Activated T-cell treated with anti-CD3 and anti-CD28 coated beads, Interleukin-2, amount 50 U/mL, for 4 hours (primary cell): ENCODE results near the gene HLA-DQA2. TPM values are rescaled to one million over a fixed set of nuclear protein-coding genes. Genes with fewer than 3 reads are reported as not detected.
"Not testable (repeated sequence)": the region's sequence is repeated elsewhere in the genome, so short reads cannot be mapped to it uniquely, and the experiment has no call there.

ENCODE experiments used
- ATAC-seq, 2 donors: fragments of 200-7000 bp; cut with Tn5 transposase; one replicate each; pipeline ENCODE4 v1.10.0; 2021
- DNase-seq: peaks from one replicate; pipeline ENCODE4 v3.0.0-alpha.2; 2020
- H3K27me3 Mint-ChIP-seq: one replicate; pipeline ENCODE4 v1.8.0; 2021; ENCODE audit warnings: low read depth, mixed read lengths
- H3K36me3 Mint-ChIP-seq: one replicate; pipeline ENCODE4 v1.8.0; 2022; ENCODE audit warnings: mixed read lengths; ENCODE audit not compliant: insufficient read depth
- H3K4me1 Mint-ChIP-seq: one replicate; pipeline ENCODE4 v1.8.0; 2021; ENCODE audit warnings: low read depth, mixed read lengths
- H3K4me3 Mint-ChIP-seq: one replicate; pipeline ENCODE4 v1.8.0; 2021; ENCODE audit warnings: mild to moderate bottlenecking, moderate library complexity, mixed read lengths
- H3K9me3 Mint-ChIP-seq: one replicate; pipeline ENCODE4 v1.8.0; 2021; ENCODE audit warnings: mixed read lengths
- total RNA-seq, 3 donors: library from RNA; stranded (reverse); gene quantifications; one replicate each; pipeline ENCODE4 v1.2.1, GENCODE V29; 2021

Gene HLA-DQA2
- total RNA-seq, 3 donors from 2014 or later = 0.41 to 0.50 TPM; not detected in 1

DNA sequence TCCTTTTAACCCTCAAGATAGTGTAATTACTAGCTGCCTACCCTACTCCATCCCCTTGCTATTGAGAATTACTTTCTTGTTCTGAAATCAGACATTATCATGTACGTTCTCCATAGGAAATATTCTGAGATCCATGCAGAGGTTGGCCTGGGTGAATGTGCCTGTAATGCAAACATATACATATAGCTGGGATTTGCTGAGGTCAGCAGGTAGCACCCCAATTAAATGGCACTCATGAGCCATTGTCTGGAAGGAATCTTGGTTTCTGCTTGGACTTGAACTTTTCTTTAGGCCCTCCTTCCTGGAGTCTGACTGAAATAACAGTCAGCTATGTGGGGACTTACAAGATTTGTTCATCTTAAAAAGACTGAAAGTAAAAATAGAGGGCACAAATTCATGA, 18.5 kb downstream of the HLA-DQA2 start:
- Mint-ChIP-seq H3K9me3 (no peaks in the 10 kb centered on the region), H3K36me3 (no peaks in the 10 kb centered on the region)

DNA sequence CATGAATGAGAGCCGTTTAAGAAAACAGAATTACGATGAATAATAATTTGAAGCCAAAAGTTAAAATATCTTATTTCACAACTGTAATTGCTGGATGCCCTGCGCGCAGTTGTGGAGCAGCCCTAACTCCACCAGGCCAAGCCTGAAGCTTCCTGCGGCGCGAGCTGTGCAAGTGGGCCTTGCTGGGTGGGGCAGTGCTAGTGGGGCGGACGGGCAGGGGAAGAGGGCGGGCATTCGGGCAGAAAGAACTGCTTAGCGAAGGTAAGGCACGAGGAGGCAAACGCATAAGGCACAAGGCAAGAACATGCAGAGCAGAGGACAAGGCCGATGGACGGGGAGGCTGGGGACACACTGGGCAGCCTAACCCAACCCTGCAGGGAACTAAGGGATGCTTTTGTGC, 19.9 kb downstream of the HLA-DQA2 start:
- H3K4me3 Mint-ChIP-seq = peak overlapping the region; percentile 24
- H3K9me3 Mint-ChIP-seq = no peaks in the 10 kb centered on the region
- peaks cover 13% of the 10 kb centered on the region for H3K27me3 Mint-ChIP-seq
- peaks cover 2% of the 10 kb centered on the region for H3K4me1 Mint-ChIP-seq
- ATAC-seq = no peak
- H3K36me3 Mint-ChIP-seq = no peaks in the 10 kb centered on the region
- DNase-seq = no peak

More for the DNA sequence above, 18.5 kb downstream of the HLA-DQA2 start:
- H3K4me1 Mint-ChIP-seq = peaks cover 2% of the 10 kb centered on the region
- DNase-seq = no peak
- no peak for ATAC-seq
- H3K27me3 Mint-ChIP-seq = peaks cover 21% of the 10 kb centered on the region
- H3K4me3 Mint-ChIP-seq = no peak overlapping the region

DNA sequence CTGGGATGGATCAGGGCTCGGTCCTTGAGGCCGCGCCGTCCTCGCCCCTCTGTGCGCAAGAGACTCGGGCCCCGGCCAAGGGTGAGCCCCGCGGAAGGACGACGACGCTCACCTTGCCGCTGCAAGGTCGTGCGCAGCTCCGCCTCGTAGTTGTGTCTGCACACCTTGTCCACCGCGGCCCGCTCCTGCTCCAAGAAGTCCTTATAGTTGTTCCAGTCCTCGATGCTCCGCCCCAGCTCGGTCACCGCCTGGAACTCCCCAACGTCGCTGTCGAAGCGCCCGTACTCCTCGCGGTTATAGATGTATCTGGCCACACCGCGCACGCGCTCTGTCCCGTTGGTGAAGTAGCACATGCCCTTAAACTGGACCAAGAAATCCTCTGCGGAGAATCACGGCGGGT, 20.4 kb downstream of the HLA-DQA2 start:
- ATAC-seq = no peak
- Mint-ChIP-seq H3K36me3 (no peaks in the 10 kb centered on the region), H3K27me3 (peaks cover 16% of the 10 kb centered on the region), H3K4me1 (peaks cover 2% of the 10 kb centered on the region), H3K9me3 (no peaks in the 10 kb centered on the region), H3K4me3 (no peak overlapping the region)
- no peak for DNase-seq

DNA sequence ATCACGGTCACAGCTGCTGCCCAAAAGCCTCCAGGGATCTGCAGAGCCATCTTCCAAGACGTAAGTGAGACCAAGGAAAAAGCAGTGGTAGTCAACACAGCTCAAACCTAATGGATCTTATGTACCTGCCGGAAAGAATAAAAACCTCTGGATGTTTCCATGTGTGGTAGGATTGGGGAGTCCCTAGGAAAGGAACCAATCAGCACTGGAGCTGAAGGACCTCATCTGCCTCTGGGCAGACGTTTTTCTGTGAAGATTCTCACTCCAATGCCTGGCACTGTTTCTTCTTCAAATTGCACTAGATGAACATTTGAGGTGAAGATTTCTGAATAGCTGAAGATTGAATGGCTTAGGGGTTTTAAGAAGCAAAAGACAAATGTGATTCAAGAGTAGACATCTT, 22.2 kb downstream of the HLA-DQA2 start, which contains the start of gene HLA-DQB2:
TSS of gene HLA-DQB2 (minus strand) at position 112 of the 400 bp plus-strand sequence. CDS start at position 50, 62 bp downstream.
- H3K9me3 Mint-ChIP-seq = no peaks in the 10 kb centered on the region
- no peaks in the 10 kb centered on the region for H3K36me3 Mint-ChIP-seq
- ATAC-seq = no peak
- no peak for DNase-seq
- H3K4me1 Mint-ChIP-seq = peaks cover 2% of the 10 kb centered on the region
- peaks cover 25% of the 10 kb centered on the region for H3K27me3 Mint-ChIP-seq
- H3K4me3 Mint-ChIP-seq = no peak within 1 kb of the TSS

DNA sequence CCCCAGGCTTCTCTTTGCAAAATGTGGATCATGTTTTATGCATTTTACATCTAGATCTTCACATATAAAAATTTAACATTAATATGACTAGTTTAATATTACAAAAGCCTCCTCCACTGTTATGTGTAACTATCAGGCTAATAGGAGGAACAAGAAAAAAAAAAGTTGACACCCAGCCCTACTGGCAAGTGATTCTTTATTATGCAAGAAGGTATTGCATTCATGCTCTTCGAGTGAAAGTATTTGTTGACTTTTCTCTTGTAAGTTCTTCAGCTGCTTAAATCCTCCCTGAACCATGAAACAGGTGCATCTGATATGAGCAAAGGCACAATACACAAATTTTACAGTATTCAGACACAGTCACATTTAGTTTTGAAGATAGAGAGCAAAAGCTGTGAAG, 22.9 kb downstream of the HLA-DQA2 start:
- no peak overlapping the region for H3K4me3 Mint-ChIP-seq
- H3K27me3 Mint-ChIP-seq = peaks cover 23% of the 10 kb centered on the region
- DNase-seq (no peak), ATAC-seq (no peak)
- peaks cover 2% of the 10 kb centered on the region for H3K4me1 Mint-ChIP-seq
- no peaks in the 10 kb centered on the region for H3K36me3 Mint-ChIP-seq
- H3K9me3 Mint-ChIP-seq = no peaks in the 10 kb centered on the region

DNA sequence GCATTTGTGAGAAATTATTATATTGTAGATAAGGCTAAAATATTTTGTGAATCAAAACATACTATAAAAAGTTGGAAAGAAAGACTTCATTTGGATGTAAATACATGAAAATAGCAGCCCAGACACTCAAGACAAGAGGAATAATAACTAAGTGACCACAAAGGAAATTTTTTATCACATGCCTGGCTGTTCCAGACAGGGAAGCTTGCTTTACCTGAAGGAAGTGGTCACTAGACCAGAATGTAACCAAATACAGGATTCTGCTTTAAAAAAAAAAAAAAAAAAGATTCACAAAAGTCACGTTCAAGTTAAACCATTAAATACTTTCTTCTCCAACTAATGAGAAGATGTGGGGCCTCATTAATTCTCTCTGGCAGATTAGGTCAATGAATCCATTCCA, 31.5 kb downstream of the HLA-DQA2 start:
- ATAC-seq (no peak), DNase-seq (no peak)
- no peaks in the 10 kb centered on the region for H3K36me3 Mint-ChIP-seq
- H3K4me1 Mint-ChIP-seq = no peaks in the 10 kb centered on the region
- no peaks in the 10 kb centered on the region for H3K9me3 Mint-ChIP-seq
- peaks cover 32% of the 10 kb centered on the region for H3K27me3 Mint-ChIP-seq
- H3K4me3 Mint-ChIP-seq = no peak overlapping the region

DNA sequence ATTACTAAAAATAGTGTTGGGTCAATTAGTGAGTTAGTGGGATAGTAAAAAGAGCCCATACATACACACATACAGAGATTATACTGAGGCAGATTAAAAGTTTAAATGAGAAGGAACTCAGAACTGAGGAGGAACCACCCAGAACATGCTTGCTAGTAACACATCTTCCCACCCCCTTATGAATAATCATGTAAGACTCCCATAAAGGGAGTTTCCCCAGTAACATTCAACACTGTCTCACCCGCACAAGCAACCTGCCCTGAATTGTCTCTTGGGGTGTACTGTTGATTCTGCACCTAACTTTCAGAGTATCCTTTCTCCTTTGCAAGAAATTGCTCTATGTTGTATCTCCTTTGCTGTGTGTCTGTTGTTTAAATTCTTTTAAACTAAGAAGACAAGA, 33.2 kb downstream of the HLA-DQA2 start:
- no peak overlapping the region for H3K4me3 Mint-ChIP-seq
- no peaks in the 10 kb centered on the region for H3K9me3 Mint-ChIP-seq
- DNase-seq (no peak), ATAC-seq (peak; percentile 66 to 67)
- no peaks in the 10 kb centered on the region for H3K4me1 Mint-ChIP-seq
- H3K36me3 Mint-ChIP-seq = no peaks in the 10 kb centered on the region
- H3K27me3 Mint-ChIP-seq = peaks cover 32% of the 10 kb centered on the region

DNA sequence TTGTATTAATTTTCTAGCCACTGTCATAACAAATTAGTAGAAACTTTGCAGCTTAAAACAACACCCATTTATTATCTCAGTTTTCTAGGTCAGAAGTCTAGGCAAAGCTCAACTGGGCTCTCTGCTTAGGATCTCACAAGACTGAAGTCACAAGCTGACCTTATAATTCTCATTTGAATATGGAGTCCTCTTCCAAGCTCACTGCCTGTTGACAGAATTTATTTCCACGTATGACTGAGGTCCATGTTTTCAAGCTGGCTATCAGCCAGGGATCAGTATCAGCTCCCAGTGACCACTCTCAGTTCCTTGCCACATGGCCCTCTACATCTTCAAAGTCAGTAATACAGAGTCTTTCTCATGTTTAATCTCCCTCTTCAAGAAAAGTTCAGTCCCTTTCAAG, 33.9 kb downstream of the HLA-DQA2 start:
- ATAC-seq (no peak), DNase-seq (no peak)
- Mint-ChIP-seq H3K4me1 (no peaks in the 10 kb centered on the region), H3K36me3 (no peaks in the 10 kb centered on the region), H3K27me3 (peaks cover 29% of the 10 kb centered on the region), H3K4me3 (no peak overlapping the region), H3K9me3 (no peaks in the 10 kb centered on the region)

DNA sequence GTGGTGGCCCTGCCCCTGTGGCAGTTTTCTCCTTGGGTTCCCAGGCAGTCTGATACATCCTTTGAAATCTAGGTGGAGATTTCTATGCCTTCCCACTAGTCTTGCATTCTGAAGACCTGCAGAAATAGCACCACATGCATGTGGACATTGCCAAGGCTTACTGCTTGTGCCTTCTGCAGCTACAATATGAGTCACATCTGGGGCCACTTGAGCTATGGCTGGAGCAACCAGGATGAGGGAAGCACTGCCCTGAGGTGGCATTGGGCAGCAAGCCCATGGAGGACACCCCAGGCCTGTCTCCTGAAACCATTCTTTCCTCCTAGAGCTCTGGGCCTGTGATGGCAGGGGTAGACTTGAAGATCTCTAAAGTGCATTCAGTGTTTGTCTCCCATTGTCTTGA, 37.8 kb downstream of the HLA-DQA2 start:
- DNase-seq (no peak), ATAC-seq (no peak)
- H3K9me3 Mint-ChIP-seq = peaks cover 8% of the 10 kb centered on the region
- H3K4me1 Mint-ChIP-seq = no peaks in the 10 kb centered on the region
- H3K36me3 Mint-ChIP-seq = no peaks in the 10 kb centered on the region
- H3K4me3 Mint-ChIP-seq = no peak overlapping the region
- peaks cover 16% of the 10 kb centered on the region for H3K27me3 Mint-ChIP-seq

DNA sequence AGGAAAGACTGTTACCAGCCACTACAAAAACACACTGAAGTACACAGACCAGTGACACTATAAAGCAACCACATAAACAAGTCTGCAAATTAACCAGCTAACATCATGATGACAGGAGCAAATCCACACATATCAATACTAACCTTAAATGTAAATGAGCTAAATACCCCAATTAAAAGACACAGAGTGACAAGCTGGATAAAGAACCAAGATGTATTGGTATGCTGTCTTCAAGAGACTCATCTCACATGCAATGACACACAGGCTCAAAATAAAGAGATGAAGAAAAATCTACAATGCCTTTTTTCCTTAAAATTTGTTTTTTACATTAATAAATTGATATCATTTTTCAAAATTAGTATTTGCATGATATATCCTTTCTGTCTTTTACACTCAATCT, 41.7 kb downstream of the HLA-DQA2 start:
- H3K36me3 Mint-ChIP-seq, ATAC-seq, H3K4me1 Mint-ChIP-seq, DNase-seq, H3K9me3 Mint-ChIP-seq, H3K4me3 Mint-ChIP-seq: not testable (repeated sequence)
- H3K27me3 Mint-ChIP-seq = peaks cover 36% of the 10 kb centered on the region

DNA sequence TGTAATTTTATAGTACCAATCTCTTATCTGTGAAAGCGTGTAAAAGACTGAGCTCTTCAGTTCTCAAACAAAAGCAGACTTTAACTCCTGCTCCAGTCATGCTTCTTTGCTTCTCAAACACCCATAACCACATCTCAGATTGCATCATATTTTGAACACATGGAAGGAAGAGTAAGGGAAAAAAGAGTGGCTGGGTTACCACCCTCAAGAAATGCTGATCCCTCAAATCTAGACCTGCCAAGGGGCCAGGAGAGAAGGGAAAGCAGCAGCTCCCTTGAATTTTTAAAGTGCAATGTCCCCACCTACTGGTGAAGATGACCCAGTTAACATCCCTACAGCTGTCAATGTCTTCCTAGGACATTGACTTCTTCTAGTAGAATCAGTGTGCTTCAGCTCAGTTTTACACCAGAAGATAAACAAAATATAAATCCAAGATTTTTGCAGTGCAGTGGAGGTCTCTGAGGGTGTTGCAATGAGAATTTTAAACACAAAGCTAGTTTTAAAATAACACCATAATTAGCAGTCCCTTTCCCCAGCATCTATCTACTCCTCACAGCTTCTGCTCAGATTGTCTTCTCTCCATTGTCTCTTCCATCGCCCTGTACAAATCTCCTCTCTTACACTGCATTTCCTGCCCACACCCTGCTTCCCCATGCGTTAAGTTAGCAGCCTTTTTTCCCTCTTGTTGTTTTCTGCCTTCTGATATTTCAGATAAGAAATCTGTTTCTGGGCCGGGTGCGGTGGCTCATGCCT, 44.8 kb downstream of the HLA-DQA2 start:
- peak; percentile 66 to 73 for ATAC-seq
- Mint-ChIP-seq H3K9me3 (peaks cover 8% of the 10 kb centered on the region), H3K4me1 (no peaks in the 10 kb centered on the region), H3K27me3 (peaks cover 49% of the 10 kb centered on the region), H3K36me3 (no peaks in the 10 kb centered on the region), H3K4me3 (no peak overlapping the region)
- DNase-seq = no peak

DNA sequence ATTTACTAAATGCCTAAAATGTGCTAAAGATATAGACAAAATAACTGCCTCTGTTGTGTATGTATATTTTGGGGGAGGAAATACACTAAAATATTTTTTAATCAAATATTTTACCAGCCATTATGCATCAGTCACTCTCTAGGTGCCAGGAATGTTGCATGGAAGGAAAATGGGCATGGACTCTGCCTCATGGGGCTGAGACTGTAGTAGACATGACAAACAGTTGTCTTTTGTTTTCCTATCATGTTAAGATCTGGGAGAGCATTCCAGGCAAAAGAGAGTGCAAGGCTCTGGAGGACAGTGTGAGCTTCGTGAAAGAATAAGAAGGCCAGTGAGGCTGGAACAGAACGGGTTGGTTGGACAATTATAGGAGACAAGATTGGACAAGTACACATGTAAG, 49.1 kb downstream of the HLA-DQA2 start:
- H3K27me3 Mint-ChIP-seq = peaks cover 62% of the 10 kb centered on the region
- peaks cover 11% of the 10 kb centered on the region for H3K4me1 Mint-ChIP-seq
- DNase-seq = no peak
- no peak for ATAC-seq
- no peak overlapping the region for H3K4me3 Mint-ChIP-seq
- no peaks in the 10 kb centered on the region for H3K36me3 Mint-ChIP-seq
- H3K9me3 Mint-ChIP-seq = no peaks in the 10 kb centered on the region

DNA sequence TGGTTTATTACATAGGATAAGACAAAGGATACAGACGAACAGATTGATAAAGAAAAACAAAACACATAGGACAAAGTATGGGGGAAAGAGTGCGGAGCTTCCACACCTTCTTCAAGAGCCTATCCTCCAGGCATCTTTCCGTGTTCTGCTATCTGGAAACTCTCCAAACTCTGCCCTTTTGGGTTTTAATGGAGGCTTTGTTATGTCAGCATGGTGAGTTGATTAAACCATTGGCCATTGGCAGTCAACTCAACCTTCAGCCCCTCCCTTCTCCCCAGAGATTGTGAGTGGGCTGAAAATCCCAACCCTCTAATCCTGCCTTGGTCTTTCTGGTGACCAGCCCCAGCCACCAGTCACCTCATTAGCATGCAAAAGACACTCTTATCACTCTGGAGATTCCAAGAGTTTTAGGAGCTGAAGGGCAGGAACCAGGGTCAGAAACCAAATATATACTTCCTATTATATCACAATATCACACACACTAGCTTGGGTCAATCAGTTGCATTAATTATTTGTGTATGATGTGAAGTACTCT, 51.8 kb downstream of the HLA-DQA2 start:
- DNase-seq (no peak), ATAC-seq (no peak)
- H3K9me3 Mint-ChIP-seq = no peaks in the 10 kb centered on the region
- no peaks in the 10 kb centered on the region for H3K36me3 Mint-ChIP-seq
- H3K4me3 Mint-ChIP-seq = no peak overlapping the region
- H3K4me1 Mint-ChIP-seq = peaks cover 20% of the 10 kb centered on the region
- H3K27me3 Mint-ChIP-seq = peaks cover 56% of the 10 kb centered on the region

DNA sequence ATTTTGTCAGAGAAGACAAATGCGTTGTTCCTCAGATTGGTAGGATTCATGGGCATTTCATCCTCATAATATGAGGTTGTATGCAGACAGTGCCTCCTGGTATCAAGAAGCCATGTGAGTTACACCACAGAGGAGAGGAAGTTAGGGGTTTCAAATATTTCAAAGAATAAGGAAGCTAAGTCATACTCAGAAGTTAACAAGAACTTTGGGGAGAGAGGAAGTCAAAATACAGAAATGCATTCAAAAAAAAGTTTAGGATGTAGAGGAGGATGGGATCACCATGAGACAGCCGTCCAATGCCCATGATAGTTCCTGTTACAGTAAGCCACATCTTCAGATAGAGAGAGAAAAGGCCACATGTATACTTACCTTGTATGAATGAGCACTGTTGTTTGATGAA, 53.3 kb downstream of the HLA-DQA2 start:
- peaks cover 20% of the 10 kb centered on the region for H3K4me1 Mint-ChIP-seq
- ATAC-seq (no peak), DNase-seq (no peak)
- peaks cover 9% of the 10 kb centered on the region for H3K9me3 Mint-ChIP-seq
- peaks cover 2% of the 10 kb centered on the region for H3K36me3 Mint-ChIP-seq
- peaks cover 53% of the 10 kb centered on the region for H3K27me3 Mint-ChIP-seq
- no peak overlapping the region for H3K4me3 Mint-ChIP-seq
